GM21723 (cell line): ENCODE data around the gene USP36.
A peak's percentile ranks its signal among the peaks of the same experiment; 100 is the strongest.
"Not testable (repeated sequence)": the region's sequence is repeated elsewhere in the genome, so short reads cannot be mapped to it uniquely, and the experiment has no call there.

Source experiments
- ATAC-seq: cut with Tn5 transposase; IDR thresholded peaks from one replicate; pipeline ENCODE4 v1.9.1; 2021; ENCODE audit warnings: mild to moderate bottlenecking, moderate library complexity; ENCODE audit not compliant: unreplicated experiment

USP36 gene

GRCh38 chr17:78771758-78772382 lies 68.7 kb downstream of the USP36 start:
- ATAC-seq = no peak

- ATAC-seq = no peak
These were observed 71.3 kb downstream of the USP36 start for GRCh38 chr17:78769196-78769773.

- ATAC-seq = no peak
These were observed 72.8 kb downstream of the USP36 start for GRCh38 chr17:78767806-78768205.

- no peak for ATAC-seq
These were observed 73.8 kb downstream of the USP36 start for GRCh38 chr17:78766743-78767294.

GRCh38 chr17:78766225-78766624 lies 74.4 kb downstream of the USP36 start:
- ATAC-seq = no peak

- no peak for ATAC-seq
These were observed 74.8 kb downstream of the USP36 start for GRCh38 chr17:78765821-78766220.

- no peak for ATAC-seq
These were observed 75.7 kb downstream of the USP36 start for GRCh38 chr17:78764871-78765270.

- no peak for ATAC-seq
These were observed 77.1 kb downstream of the USP36 start for GRCh38 chr17:78763561-78763960.

GRCh38 chr17:78761789-78762406 lies 78.7 kb downstream of the USP36 start:
- no peak for ATAC-seq

GRCh38 chr17:78759969-78760352 lies 80.7 kb downstream of the USP36 start:
- no peak for ATAC-seq

- ATAC-seq = peak; percentile 82
These were observed 81.2 kb downstream of the USP36 start for GRCh38 chr17:78759203-78759968.

- no peak for ATAC-seq
These were observed 87.0 kb downstream of the USP36 start for GRCh38 chr17:78753316-78754250.

- ATAC-seq = no peak
These were observed 89.0 kb downstream of the USP36 start for GRCh38 chr17:78751447-78752161.

- ATAC-seq = not testable (repeated sequence)
These were observed 89.6 kb downstream of the USP36 start for GRCh38 chr17:78751000-78751399.

GRCh38 chr17:78748730-78749317 lies 91.8 kb downstream of the USP36 start:
- ATAC-seq = peak; percentile 52

- ATAC-seq = peak; percentile 44
These were observed 92.4 kb downstream of the USP36 start for GRCh38 chr17:78748048-78748729.

GRCh38 chr17:78747488-78747887 lies 93.1 kb downstream of the USP36 start:
- ATAC-seq = no peak

- ATAC-seq = no peak
These were observed 93.7 kb downstream of the USP36 start for GRCh38 chr17:78746949-78747269.
